Ascending aorta (tissue), 2 donors: Measurements from ENCODE around the gene RNF11. TPM values are rescaled to one million over a fixed set of nuclear protein-coding genes. Genes with fewer than 3 reads are reported as not detected.
"Not testable (repeated sequence)": the region's sequence is repeated elsewhere in the genome, so short reads cannot be mapped to it uniquely, and the experiment has no call there.

ENCODE experiments used
- DNase-seq, 2 donors: peaks; one replicate each; pipeline ENCODE4 v3.0.0-alpha.2; 2019; ENCODE audit warnings: low spot score in 2 of 2
- H3K27ac ChIP-seq, 2 donors: fragments of 200-600 bp; sonication (generic); one replicate each; pipeline ENCODE4 v1.5.1; 2016 to 2017; ENCODE audit warnings: mild to moderate bottlenecking in 1 of 2
- H3K27me3 ChIP-seq: fragments of 200-600 bp; sonication (generic); one replicate; pipeline ENCODE4 v1.5.1; 2017
- H3K36me3 ChIP-seq, 2 donors: fragments of 200-600 bp; sonication (generic); one replicate each; pipeline ENCODE4 v1.5.1; 2016
- H3K4me1 ChIP-seq, 2 donors: fragments of 200-600 bp; sonication (generic); one replicate each; pipeline ENCODE4 v1.5.1; 2016 to 2017; ENCODE audit warnings: mild to moderate bottlenecking in 1 of 2
- H3K4me3 ChIP-seq, 2 donors: fragments of 200-600 bp; sonication (generic); one replicate each; pipeline ENCODE4 v1.5.1; 2016 to 2017; ENCODE audit warnings: mild to moderate bottlenecking in 1 of 2
- H3K9me3 ChIP-seq, 2 donors: fragments of 200-600 bp; sonication (generic); one replicate each; pipeline ENCODE4 v1.5.1; 2016
- intact Hi-C: fragments of 100-400 bp; cut with DNase I; formaldehyde crosslinking; loops from one replicate; pipeline ENCODE4 v1.15.1; 2023
- total RNA-seq: library from RNA; depleted of rRNA; stranded (reverse); fragments of >200 nt; gene quantifications from one replicate; pipeline ENCODE4 v1.1.0, GENCODE V29; 2016
- TF ChIP-seq, protein P1 (sequence below), 3 experiments: fragments of 200-600 bp in 2 of 3; fragments of 450-650 bp in 1 of 3; sonication (generic) in 2 of 3; IDR thresholded peaks; one replicate each; pipeline ENCODE4 v1.5.1; 2016 to 2019; ENCODE audit warnings: antibody characterized with exemption in 3 of 3, mild to moderate bottlenecking in 1 of 3, moderate library complexity in 1 of 3

RNF11 gene
- total RNA-seq, 1 donor from 2014 or later, result 56.9 TPM

DNA sequence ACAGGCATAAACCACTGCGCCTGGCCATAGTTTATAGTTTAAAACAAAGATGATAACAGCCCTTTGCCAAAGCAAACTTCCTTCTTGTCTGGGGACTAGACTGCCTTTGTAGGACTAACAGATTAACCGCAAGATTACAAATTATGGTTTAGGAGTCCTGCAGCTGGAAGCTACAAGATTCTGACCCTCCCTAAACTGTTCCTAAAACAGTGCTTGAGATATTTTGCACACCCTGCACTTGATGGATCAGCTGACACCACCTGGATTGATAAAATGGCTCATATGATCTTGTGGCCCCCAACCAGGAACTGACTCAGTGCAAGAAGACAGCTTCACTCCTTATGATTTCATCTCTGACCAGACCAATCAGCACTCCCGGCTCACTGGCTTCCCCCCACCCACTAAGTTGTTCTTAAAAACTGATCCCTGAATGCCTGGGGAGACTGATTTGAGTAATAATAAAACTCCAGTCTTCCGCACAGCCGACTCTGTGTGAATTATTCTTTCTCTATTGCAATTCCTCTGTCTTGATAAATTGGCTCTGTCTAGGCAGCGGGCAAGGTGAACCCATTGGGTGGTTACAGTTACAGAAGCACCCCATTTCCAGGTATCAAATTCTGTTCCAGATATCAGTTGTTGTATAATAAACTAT is 13.8 kb upstream of the RNF11 start:
- no peaks in the 10 kb centered on the region for H3K27me3 ChIP-seq
- no peaks in the 10 kb centered on the region for H3K36me3 ChIP-seq
- no peak overlapping the region for H3K27ac ChIP-seq
- TF ChIP-seq, protein P1, sequence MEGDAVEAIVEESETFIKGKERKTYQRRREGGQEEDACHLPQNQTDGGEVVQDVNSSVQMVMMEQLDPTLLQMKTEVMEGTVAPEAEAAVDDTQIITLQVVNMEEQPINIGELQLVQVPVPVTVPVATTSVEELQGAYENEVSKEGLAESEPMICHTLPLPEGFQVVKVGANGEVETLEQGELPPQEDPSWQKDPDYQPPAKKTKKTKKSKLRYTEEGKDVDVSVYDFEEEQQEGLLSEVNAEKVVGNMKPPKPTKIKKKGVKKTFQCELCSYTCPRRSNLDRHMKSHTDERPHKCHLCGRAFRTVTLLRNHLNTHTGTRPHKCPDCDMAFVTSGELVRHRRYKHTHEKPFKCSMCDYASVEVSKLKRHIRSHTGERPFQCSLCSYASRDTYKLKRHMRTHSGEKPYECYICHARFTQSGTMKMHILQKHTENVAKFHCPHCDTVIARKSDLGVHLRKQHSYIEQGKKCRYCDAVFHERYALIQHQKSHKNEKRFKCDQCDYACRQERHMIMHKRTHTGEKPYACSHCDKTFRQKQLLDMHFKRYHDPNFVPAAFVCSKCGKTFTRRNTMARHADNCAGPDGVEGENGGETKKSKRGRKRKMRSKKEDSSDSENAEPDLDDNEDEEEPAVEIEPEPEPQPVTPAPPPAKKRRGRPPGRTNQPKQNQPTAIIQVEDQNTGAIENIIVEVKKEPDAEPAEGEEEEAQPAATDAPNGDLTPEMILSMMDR (IDR thresholded peaks at IDR 0.05), result no peak
- intact Hi-C loops, result no loop called here
- DNase-seq, result no peak
- no peaks in the 10 kb centered on the region for H3K4me1 ChIP-seq
- no peak overlapping the region for H3K4me3 ChIP-seq
- H3K9me3 ChIP-seq, result no peaks in the 10 kb centered on the region

DNA sequence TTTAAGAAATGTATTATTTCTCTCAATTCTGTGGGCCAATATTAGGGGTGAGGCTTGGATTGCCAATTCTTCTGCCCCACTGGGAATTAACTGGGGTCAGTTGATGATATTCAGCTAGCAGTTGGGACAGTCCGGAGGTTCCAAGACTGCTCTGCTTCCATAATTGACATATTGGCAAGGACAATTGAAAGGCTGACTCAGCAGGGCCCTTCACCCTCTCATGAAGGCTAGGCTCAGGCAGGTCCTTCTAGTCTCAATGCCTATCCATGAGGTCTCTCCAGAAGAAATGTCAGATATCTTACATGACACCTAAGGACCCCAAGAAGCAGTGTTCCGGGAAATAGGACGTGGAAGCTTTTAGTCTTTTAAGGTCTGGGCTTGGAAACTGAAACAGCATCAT is 13.3 kb upstream of the RNF11 start:
- no peaks in the 10 kb centered on the region for H3K9me3 ChIP-seq
- no peaks in the 10 kb centered on the region for H3K27me3 ChIP-seq
- no peaks in the 10 kb centered on the region for H3K36me3 ChIP-seq
- no peak for DNase-seq
- H3K4me1 ChIP-seq, result no peaks in the 10 kb centered on the region
- TF ChIP-seq, protein P1 (IDR thresholded peaks at IDR 0.05), result no peak
- H3K4me3 ChIP-seq, result no peak overlapping the region
- intact Hi-C loops, result no loop called here
- H3K27ac ChIP-seq, result no peak overlapping the region

DNA sequence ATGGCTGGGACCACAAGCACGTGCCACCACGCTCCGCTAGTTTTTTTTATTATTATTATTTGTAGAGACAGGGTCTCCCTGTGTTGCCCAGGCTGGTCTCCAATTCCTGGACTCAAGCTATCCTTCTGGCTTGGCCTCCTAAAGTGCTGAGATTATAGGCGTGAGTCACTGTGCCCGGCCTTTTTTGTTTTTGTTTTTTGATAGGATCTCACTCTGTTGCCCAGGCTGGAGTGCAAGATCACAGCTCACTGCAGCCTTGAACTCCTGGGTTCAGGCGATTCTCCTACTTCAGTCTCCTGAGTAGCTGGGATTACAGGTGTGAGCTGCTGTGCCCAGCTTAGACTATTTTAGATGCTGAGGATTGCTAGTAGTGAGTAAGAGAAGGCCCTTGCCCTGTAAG is 11.8 kb upstream of the RNF11 start:
- no peak overlapping the region for H3K4me3 ChIP-seq
- no peaks in the 10 kb centered on the region for H3K4me1 ChIP-seq
- DNase-seq, result no peak
- H3K27ac ChIP-seq, result no peak overlapping the region
- no peaks in the 10 kb centered on the region for H3K9me3 ChIP-seq
- intact Hi-C loops, result no loop called here
- TF ChIP-seq, protein P1 (IDR thresholded peaks at IDR 0.05), result no peak
- H3K27me3 ChIP-seq, result no peaks in the 10 kb centered on the region
- H3K36me3 ChIP-seq, result no peaks in the 10 kb centered on the region

DNA sequence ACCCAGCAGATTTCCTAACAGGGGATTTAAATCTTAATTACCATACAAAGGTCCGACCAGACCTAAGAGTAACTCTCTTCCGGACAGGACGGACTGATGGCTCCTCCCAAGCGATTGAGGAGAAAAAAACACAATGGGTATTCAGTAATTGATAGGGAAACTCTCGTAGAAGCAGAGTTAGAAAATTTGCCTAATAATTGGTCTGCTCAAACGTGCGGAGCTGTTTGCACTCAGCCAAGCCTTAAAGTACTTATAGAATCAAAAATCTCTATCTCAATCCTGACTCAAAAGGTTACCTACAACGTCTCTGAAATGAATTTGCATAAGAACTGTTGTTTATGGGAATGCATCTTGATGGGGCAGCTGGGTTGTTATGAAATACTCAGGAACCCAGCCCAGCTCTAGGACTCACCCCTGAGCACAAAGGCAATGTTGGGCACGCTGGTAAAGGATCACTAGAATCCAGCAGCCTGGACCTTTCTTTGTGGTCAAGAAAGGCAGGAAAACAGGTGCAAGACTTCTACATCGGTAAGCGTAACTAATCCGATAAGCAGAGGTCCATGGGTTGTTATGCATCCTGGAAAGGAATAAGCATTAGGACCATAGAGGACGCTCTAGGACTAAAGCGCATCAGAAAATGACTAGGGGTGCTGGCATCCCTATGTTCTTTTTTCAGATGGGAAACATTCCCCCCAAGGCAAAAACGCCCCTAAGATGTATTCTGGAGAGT is 8.7 kb upstream of the RNF11 start:
- H3K9me3 ChIP-seq, H3K4me1 ChIP-seq, DNase-seq, H3K27me3 ChIP-seq, H3K36me3 ChIP-seq, H3K27ac ChIP-seq, intact Hi-C loops, H3K4me3 ChIP-seq: not testable (repeated sequence)

DNA sequence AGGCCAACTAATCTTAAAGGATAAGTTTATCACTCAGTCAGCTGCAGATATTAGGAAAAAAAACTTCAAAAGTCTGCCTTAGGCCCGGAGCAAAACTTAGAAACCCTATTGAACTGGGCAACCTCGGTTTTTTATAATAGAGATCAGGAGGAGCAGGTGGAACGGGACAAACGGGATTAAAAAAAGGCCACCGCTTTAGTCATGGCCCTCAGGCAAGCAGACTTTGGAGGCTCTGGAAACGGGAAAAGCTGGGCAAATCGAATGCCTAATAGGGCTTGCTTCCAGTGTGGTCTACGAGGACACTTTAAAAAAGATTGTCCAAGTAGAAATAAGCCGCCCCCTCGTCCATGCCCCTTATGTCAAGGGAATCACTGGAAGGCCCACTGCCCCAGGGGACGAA is 7.6 kb upstream of the RNF11 start:
- H3K27me3 ChIP-seq, intact Hi-C loops, H3K4me3 ChIP-seq, H3K9me3 ChIP-seq, H3K27ac ChIP-seq, H3K4me1 ChIP-seq, H3K36me3 ChIP-seq, DNase-seq: not testable (repeated sequence)

DNA sequence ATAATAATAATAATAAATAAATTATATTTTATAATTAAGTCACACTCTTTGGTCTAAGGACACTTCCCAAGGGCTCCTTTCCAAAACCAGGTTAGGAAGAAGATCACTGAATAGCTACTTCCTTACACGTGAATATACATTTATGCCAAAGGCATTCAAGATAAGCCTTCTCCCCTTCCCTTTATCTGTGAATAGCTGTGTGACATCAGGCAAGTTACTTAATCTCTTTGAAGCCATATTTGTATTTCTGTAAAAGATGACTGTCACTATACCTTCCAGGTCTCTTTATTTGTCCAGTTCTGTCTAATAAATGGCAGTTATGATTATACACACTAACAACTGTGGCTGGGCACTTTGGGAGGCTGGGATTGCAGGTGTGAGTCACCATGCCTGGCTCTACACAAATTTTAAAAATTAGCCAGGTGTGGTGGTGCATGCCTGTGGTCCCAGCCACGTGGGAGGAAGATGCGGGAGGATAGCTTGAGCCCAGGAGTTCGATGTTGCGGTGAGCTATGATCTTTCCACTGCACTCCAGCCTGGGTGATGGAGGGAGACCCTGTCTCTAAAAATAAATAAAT is 5.5 kb upstream of the RNF11 start:
- Histone ChIP-seq H3K27me3 (no peaks in the 10 kb centered on the region), H3K9me3 (no peaks in the 10 kb centered on the region), H3K36me3 (no peaks in the 10 kb centered on the region), H3K4me1 (peaks cover 0 to 13% of the 10 kb centered on the region in 2 donors), H3K27ac (no peak overlapping the region), H3K4me3 (no peak overlapping the region)
- DNase-seq, result no peak
- intact Hi-C loops, result loop anchor here (10.0 kb wide), 1 partner anchor 384 kb away; the partner anchor contains the start of gene OSBPL9
- TF ChIP-seq, protein P1 (IDR thresholded peaks at IDR 0.05), result no peak
